ENCODE data around the gene CAGE1. TPM values are rescaled to one million over a fixed set of nuclear protein-coding genes. Genes with fewer than 3 reads are reported as not detected.

Gene CAGE1
- 0.03 TPM in 2 of 5 replicates, not detected in the others for total RNA-seq (2022; extraction: Qiagen RNA extraction)

GRCh38 chr6:7389451-7390225 is at the start of gene CAGE1, which contains the start of gene RIOK1:
TSS of gene CAGE1 (minus strand) at chr6:7389742. CDS start at chr6:7387173, 2,569 bp downstream.
TSS of gene RIOK1 (plus strand) at chr6:7389808. CDS start at chr6:7390003, 195 bp downstream.

GRCh38 chr6:7312616-7313504 is 76.7 kb downstream of the CAGE1 start, which contains the start of gene SSR1:
TSS of gene SSR1 (minus strand) at chr6:7313199. CDS start at chr6:7313120, 79 bp downstream.

Other genes with a start within 250 kb of the CAGE1 start
- 65.2 to 84.2 TPM (median 69.6 TPM) in 5 replicates for gene SSR1, start 76.5 kb downstream of the CAGE1 start, total RNA-seq (2022; extraction: Qiagen RNA extraction)
- gene RIOK1, start 66 bp upstream of the CAGE1 start, total RNA-seq (2022; extraction: Qiagen RNA extraction) = 11.2 to 14.3 TPM (median 11.6 TPM) in 5 replicates
- gene DSP, start 151.9 kb upstream of the CAGE1 start, total RNA-seq (2022; extraction: Qiagen RNA extraction) = 32.3 to 49.0 TPM (median 42.9 TPM) in 5 replicates
- 8.3 to 10.4 TPM (median 10.1 TPM) in 5 replicates for gene SNRNP48, start 200.5 kb upstream of the CAGE1 start, total RNA-seq (2022; extraction: Qiagen RNA extraction)

All from A549 treated with CORT108297 at 1 μM for 4 hours (cell line).